Subcutaneous abdominal adipose tissue (tissue), 5 donors: ENCODE data around the gene APOBEC3B.
"Not testable (repeated sequence)": the region's sequence is repeated elsewhere in the genome, so short reads cannot be mapped to it uniquely, and the experiment has no call there.

ENCODE experiments used
- H3K27ac ChIP-seq: one replicate; pipeline ENCODE4 v1.7.0; 2013; ENCODE audit warnings: low read depth, mild to moderate bottlenecking, inconsistent platforms, low read length, moderate library complexity
- H3K27me3 ChIP-seq, 5 donors: one replicate each; pipeline ENCODE4 v1.7.0; 2013; ENCODE audit warnings: low read length in 5 of 5, inconsistent platforms in 1 of 5; ENCODE audit not compliant: control insufficient read depth in 5 of 5, insufficient read depth in 4 of 5
- H3K36me3 ChIP-seq, 5 donors: one replicate each; pipeline ENCODE4 v1.7.0; 2013; ENCODE audit warnings: low read length in 5 of 5; ENCODE audit not compliant: control insufficient read depth in 5 of 5, insufficient read depth in 5 of 5
- H3K4me1 ChIP-seq, 5 donors: one replicate each; pipeline ENCODE4 v1.7.0; 2013; ENCODE audit warnings: low read length in 5 of 5, mild to moderate bottlenecking in 3 of 5, moderate library complexity in 1 of 5; ENCODE audit not compliant: control insufficient read depth in 5 of 5, insufficient read depth in 5 of 5
- H3K4me3 ChIP-seq, 5 donors: one replicate each; pipeline ENCODE4 v1.7.0; 2013; ENCODE audit warnings: low read length in 5 of 5, low read depth in 1 of 5
- H3K9ac ChIP-seq, 5 donors: one replicate each; pipeline ENCODE4 v1.7.0; 2013; ENCODE audit warnings: low read length in 5 of 5, mild to moderate bottlenecking in 4 of 5, moderate library complexity in 3 of 5
- H3K9me3 ChIP-seq, 5 donors: one replicate each; pipeline ENCODE4 v1.7.0; 2013; ENCODE audit warnings: low read length in 5 of 5; ENCODE audit not compliant: control insufficient read depth in 5 of 5
- donor health status: healthy.
- donor health status: healthy.
- donor health status: healthy.
- donor health status: healthy.
- donor health status: healthy.

The APOBEC3B gene

DNA sequence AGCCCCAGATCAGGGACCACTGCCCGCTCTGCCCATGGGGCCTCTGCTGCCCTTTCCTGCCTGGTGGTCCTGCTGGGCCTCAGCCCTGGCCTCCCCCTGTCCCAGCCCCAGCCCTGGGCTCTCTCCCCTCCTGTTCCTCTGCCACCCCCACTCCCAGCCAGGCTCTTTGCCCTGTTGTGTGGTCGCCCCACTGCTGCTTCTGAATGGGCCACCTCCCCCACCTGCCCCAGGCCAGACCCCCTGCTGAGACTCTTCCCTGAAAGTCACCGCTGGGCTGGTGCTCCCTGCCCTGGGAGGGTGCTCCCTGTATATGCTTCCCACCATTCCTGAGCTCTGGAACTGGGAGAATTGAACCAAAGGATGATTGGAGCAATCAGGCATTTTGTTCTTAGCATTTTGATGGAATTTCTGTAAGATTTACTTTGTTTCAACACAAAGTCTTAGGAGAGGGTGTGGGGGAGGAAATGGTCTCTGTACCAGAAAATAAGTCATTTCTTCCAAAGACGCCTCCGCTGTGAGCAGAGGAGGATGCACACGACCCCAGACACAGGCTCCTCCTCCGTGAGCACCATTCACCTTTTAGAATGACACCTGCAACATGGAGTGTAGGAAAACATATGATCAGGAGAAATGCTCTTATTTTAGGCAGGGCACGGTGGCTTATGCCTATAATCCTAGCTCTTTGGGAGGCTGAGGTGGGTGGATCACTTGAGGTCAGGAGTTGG is 5.2 kb downstream of the APOBEC3B start:
- peaks cover 0 to 5% (median 4%) of the 10 kb centered on the region in 5 donors for H3K4me1 ChIP-seq
- no peaks in the 10 kb centered on the region for H3K36me3 ChIP-seq
- H3K27ac ChIP-seq = no peak overlapping the region

DNA sequence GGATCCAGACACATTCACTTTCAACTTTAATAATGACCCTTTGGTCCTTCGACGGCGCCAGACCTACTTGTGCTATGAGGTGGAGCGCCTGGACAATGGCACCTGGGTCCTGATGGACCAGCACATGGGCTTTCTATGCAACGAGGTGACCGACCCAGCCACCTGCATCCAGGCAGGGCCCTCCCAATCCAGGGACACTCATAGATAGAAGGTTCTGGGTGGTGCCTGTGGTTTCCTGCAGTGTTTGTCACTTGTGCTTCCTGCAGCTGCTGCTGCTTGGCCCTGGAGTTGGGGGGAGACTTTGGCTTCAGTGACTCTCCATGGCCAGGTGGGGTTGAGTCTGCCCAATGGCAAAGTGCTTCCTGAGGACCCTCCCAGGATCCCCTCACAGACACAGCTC is 7.3 kb downstream of the APOBEC3B start:
- Histone ChIP-seq H3K27me3 (no peaks in the 10 kb centered on the region), H3K9ac (no peak overlapping the region), H3K9me3 (no peaks in the 10 kb centered on the region), H3K27ac (no peak overlapping the region), H3K4me1 (no peaks in the 10 kb centered on the region), H3K4me3 (no peak overlapping the region), H3K36me3 (no peaks in the 10 kb centered on the region)

More for the DNA sequence above, 5.2 kb downstream of the APOBEC3B start:
- Histone ChIP-seq H3K9ac (no peak overlapping the region), H3K9me3 (no peaks in the 10 kb centered on the region), H3K4me3 (no peak overlapping the region), H3K27me3 (no peaks in the 10 kb centered on the region)

DNA sequence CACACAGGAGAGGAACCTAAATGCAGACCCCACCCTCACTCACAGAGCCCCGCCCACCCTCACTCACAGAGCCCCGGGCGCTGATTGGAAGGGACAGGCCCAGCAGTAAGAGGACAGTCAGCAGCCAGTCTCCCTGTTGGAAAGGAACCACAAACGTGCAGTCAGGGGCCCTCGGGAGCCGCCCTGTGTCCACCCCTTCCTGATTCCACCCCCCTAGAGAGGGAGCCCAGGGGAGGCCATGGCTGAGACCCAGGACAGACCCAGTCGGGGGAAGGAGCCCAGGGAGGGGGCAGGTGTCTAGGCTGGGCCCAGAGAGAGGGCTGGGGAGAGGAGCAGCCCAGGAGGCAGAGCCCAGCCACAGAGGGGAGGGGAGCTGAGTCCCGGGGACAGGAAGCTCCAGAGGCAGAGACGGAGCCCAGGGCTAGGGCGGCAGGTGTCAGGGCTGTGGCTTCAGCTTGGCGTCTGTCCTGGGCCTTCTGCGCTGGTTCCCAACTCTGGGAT is 10.8 kb downstream of the APOBEC3B start:
- H3K27ac ChIP-seq, H3K36me3 ChIP-seq, H3K9me3 ChIP-seq, H3K4me3 ChIP-seq, H3K4me1 ChIP-seq, H3K9ac ChIP-seq: not testable (repeated sequence)
- H3K27me3 ChIP-seq = peaks cover 8 to 17% (median 11%) of the 10 kb centered on the region in 5 donors

DNA sequence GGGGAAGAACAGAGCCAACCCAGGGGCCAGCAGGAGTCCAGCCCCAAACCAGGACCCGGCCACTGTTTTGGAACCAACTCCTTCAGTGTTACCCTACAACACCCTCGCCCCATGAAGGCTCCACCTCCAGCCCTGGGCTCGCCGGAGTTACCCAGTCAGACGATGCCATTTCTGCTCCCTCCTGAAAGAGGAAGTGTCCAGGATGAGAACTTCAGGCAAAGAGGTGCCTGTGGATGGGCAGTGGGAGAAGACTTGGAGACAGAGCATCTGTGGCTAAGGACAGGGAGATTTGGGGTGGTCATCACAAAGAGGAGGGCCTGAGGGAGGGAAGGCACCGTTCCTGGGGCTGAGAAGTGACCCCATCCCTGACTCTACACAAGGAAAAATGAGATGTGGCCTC is 14.0 kb downstream of the APOBEC3B start:
- Histone ChIP-seq H3K4me1 (no peaks in the 10 kb centered on the region), H3K27ac (no peak overlapping the region), H3K27me3 (peaks cover 14 to 25% (median 17%) of the 10 kb centered on the region in 5 donors), H3K9ac (no peak overlapping the region), H3K4me3 (no peak overlapping the region), H3K36me3 (no peaks in the 10 kb centered on the region), H3K9me3 (no peaks in the 10 kb centered on the region)

DNA sequence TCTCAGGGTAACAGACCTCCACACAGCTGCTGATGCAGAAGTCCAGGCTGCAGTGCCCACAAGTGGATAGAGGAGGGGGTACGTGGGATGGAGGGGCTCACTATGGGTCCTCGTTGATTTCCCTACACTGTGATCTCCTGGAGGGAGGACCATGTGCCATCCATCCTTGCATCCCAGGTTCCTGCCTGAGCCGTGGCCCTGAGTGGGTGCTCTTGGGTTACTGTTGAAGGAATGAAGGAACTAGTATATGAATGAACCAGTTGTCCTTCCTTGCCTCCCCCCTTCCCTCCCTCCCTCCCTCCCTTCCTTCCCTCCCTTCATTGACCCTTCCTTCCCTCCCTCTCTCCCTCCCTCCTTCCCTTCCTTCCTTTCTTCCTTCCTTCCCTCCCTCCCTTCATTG is 15.4 kb downstream of the APOBEC3B start:
- no peak overlapping the region for H3K4me3 ChIP-seq
- no peak overlapping the region for H3K27ac ChIP-seq
- H3K27me3 ChIP-seq = peaks cover 14 to 25% (median 17%) of the 10 kb centered on the region in 5 donors
- H3K36me3 ChIP-seq = no peaks in the 10 kb centered on the region
- H3K9me3 ChIP-seq = no peaks in the 10 kb centered on the region
- H3K9ac ChIP-seq = no peak overlapping the region
- H3K4me1 ChIP-seq = no peaks in the 10 kb centered on the region

DNA sequence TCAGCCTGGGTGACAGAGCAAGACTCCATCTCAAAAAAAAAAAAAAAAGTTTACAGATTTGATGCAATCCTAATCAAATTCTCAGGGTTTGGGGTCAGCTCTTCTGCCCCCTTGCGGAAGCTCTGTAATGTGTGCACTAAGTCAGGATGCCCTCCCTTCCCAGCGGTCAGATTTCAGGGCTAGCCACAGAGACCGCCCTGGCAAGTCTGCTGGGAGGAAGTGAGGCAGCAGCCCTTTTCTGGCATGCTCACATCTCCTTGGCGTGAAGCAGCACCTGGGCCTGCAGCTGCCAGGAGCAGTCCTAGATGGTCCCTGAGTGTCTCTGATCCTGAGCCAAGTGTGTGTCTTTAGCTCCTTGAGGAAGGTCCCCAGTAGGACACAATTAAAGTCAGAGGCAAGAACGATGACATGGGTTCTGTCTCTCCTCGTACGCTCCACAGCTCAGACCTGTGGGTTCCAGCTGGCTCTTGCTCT is 21.1 kb downstream of the APOBEC3B start:
- H3K9me3 ChIP-seq = no peaks in the 10 kb centered on the region
- H3K36me3 ChIP-seq = no peaks in the 10 kb centered on the region
- H3K27ac ChIP-seq = no peak overlapping the region
- peaks cover 0 to 5% (median 3%) of the 10 kb centered on the region in 5 donors for H3K4me1 ChIP-seq
- H3K27me3 ChIP-seq = peaks cover 0 to 9% (median 8%) of the 10 kb centered on the region in 5 donors
- no peak overlapping the region for H3K9ac ChIP-seq
- no peak overlapping the region for H3K4me3 ChIP-seq

DNA sequence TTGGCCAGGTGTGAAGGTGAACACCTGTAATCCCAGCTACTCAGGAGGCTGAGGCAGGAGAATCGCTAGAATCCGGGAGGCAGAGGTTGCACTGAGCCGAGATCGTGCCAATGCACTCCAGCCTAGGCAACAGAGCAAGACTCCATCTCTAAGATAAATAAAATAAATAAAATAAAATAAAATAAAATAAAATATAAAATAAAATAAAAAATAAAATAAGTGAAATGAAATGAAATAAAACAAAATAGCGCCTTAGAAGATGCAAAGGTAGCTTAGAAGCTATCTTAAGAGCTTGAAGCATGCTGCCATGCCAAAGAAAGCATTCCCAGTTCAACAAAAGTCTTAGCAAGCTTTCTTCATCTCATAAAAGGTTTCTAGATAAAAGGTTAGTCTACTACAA is 25.0 kb downstream of the APOBEC3B start:
- peaks cover 0 to 5% (median 3%) of the 10 kb centered on the region in 5 donors for H3K4me1 ChIP-seq
- no peak overlapping the region for H3K27ac ChIP-seq
- H3K4me3 ChIP-seq = no peak overlapping the region
- no peaks in the 10 kb centered on the region for H3K9me3 ChIP-seq
- no peaks in the 10 kb centered on the region for H3K27me3 ChIP-seq
- no peaks in the 10 kb centered on the region for H3K36me3 ChIP-seq
- H3K9ac ChIP-seq = no peak overlapping the region

DNA sequence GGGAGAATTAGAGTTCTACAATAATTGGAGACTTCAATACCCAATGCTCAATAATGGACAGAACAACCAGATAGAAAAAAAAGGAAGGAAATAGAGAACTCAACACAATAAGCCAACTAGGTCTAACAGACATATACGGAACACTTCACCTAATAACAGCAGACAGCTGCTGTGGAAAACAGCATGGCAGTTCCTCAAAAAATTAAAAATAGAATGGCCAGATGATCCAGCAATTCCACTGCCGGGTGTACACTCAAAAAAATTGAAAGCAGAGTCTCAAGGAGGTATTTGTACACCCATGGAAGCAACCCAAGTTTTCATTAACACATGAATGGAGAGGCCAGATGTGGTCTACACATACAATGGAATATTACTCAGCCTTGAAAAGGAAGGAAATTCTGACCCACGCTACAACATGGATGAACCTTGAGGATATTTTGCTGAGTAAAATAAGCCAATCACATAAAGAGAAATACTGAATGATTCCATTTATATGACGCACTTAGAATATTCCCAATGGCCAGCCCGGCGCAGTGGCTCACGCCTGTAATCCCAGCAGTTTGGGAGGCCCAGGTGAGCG is 26.2 kb downstream of the APOBEC3B start:
- not testable (repeated sequence) for H3K36me3 ChIP-seq, H3K27ac ChIP-seq, H3K4me3 ChIP-seq, H3K9ac ChIP-seq, H3K27me3 ChIP-seq, H3K4me1 ChIP-seq, H3K9me3 ChIP-seq

DNA sequence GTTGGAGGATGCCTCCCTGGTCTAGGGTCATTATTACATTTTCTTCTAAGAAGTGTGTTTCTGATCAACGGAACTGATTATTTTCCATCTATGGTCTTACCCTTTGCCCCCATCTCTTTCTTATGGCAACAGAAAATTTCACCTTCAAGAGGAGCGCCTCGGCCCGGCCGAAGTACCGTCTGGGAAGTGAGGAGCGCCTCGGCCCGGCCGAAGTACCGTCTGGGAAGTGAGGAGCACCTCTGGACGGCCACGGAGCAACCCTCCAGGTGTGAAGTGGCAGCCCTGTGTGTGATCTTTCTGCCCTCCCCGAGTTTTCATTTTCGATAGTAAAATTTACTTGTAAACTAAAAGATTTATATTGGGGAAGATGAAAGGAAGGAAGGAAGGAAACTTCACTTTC is 28.8 kb downstream of the APOBEC3B start:
- Histone ChIP-seq H3K9ac (no peak overlapping the region), H3K36me3 (no peaks in the 10 kb centered on the region), H3K9me3 (no peaks in the 10 kb centered on the region), H3K27ac (no peak overlapping the region), H3K27me3 (no peaks in the 10 kb centered on the region), H3K4me1 (peaks cover 0 to 22% (median 14%) of the 10 kb centered on the region in 5 donors), H3K4me3 (no peak overlapping the region)
